Occipital lobe (tissue), 2 donors: ENCODE data around the gene DHRS7. TPM values are rescaled to one million over a fixed set of nuclear protein-coding genes. Genes with fewer than 3 reads are reported as not detected.

ENCODE experiments used
- DNase-seq: peaks from one replicate; lab custom pipeline; 2025; lab: John Stamatoyannopoulos, UW
- total RNA-seq: library from RNA; depleted of rRNA; stranded (reverse); fragments of >200 nt; gene quantifications from one replicate; pipeline ENCODE4 v1.2.3, GENCODE V29; 2014

Gene DHRS7, protein sequence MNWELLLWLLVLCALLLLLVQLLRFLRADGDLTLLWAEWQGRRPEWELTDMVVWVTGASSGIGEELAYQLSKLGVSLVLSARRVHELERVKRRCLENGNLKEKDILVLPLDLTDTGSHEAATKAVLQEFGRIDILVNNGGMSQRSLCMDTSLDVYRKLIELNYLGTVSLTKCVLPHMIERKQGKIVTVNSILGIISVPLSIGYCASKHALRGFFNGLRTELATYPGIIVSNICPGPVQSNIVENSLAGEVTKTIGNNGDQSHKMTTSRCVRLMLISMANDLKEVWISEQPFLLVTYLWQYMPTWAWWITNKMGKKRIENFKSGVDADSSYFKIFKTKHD
- 47.4 TPM for total RNA-seq

DNA sequence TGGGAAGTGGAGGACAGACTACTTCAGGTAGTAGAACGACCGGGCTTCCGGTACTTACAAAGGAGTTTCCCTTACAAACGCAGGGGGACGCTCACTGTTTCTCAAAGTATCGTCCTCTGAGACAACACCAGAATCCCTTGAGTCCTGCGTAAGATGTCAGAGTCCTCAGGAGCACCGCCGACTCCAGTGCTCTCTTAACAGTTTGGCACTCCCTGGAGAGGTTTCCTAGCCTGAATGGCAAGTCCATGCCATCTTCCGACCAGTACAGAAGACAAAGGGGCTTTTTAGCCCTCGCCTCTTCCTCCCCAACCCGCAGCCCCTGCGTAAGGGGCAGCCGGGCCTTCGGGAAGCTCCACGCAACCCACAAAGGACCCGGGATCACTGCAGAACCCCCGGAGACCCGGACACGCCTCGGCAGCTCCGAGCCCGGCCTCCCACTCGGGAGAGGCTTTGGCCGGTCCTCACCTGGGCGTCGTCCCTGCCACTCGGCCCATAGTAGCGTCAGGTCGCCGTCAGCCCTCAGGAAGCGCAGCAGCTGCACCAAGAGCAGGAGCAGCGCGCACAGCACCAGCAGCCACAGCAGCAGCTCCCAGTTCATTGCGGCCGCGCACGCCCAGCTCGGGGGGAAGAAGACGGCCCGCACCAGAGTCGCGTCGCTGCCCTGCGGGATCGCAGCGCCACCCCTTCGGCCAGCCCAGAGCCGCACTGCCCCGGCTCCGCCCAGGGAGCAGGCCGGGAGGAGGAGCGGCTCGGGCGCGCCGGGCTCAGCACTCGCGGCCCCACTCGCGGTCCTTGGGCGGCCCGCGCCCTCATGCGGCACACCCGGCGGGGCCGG lies at the start of gene DHRS7:
Gene DHRS7 (minus strand): TSS at position 687 of the 835 bp plus-strand sequence. CDS start 89 bp downstream, at position 598.
- DNase-seq, result peak; percentile 79

DNA sequence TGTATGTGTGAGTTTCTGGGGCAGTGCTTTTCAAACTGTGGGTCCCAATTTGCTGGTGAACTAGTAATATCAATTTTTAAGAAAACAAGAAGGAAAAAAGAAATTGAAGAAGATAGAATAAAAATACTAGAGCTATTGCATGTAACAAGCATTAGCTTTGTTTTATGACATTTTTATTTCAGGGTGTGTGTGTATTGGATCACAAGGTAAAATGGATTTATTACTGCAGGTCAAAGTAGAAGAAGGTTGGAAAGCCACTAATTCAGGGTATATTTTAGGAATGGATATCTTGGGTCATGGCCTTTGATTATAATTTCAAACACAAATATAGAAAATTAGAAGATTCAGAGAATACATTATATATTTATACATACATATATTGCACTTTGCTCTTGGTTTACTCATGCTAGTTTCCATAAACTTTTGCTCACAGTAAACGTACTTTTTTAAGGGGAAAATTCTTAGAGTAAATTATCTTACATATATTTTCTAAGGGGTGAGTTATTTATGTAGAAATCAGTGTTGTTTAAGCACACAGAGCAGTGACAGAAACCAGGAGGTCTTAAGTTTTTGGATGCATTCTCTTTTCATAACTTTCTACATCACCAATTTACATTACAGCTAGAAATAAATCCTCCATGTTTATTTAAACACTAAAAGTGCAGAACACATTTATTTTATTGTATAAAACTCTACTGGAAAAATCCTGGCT lies 49.4 kb upstream of the DHRS7 start:
- no peak for DNase-seq

DNA sequence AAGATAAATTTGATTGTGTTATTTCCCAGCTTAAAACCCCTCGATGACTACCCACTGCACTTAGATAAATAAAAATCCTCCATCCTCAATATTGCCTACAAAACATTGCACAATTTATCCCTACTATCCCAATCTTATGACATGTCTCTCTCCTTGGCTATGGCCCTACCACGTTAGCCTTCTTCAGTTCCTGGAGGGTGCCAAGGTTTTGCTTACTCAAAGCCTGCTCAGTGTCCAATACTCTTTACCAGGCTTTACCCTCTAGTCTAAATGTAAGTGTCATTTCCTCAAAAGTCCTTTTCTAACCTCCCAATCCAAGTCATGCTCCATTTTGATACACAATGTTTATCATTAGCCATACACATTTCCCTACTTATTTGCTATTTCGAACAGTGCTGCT lies 48.8 kb upstream of the DHRS7 start:
- DNase-seq, result no peak

DNA sequence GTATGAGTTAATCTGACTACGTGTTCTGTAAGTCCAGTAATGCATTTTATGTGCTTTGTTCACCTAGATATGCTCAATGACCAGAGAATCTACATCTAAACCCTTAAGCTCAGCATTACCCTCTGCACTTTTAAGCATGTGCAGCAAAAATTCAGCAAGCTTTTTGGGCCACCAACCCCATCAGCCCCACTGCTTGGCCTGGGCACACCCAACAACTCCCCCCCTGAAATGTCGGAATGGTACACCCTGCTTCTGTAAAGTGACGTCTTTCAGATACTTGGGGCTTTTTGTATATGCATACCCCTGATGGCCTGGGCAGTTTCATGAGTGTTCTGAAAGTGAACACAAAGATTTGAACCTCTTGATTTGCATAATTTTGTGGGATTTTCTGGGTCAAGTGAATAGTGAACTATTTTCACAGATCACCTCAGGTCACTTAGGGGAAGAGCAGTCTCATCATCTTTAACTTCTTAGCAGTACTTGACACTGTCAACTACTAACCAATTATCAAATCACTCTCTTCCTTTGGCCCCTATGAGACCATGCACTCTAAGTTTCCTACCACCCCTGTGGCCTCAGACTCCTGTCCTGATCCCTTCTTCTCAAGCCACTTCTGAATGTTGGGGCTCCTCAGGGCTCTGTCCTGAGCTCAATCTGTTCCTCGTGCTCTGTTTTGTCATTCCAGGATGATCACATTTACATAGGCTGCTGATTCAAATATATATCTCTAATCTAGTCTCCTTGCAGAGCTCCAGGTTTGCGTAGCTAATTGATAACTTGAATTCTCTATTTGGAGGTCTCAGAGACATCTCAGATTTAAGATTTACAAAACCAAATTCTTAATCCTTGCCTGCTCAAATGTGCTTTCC lies 47.5 kb upstream of the DHRS7 start:
- no peak for DNase-seq

DNA sequence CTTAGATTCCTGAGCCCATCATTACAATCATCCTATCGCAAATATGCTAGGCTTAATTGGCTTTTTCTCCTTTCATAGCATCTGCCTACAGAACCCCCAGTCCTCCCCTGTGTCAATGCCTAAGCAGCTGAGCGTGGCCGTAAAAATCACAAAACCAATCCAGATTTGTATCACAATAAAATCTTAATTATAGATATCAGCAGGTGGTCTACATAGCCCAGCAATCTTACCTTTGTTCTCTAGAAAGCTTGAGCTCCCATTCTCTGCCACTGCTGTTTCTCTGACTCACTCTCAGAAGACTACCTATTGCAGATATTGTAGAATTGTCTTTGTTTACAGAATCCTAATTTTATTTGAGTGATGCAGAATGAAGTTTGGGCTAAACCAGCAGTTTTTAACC lies 46.0 kb upstream of the DHRS7 start:
- no peak for DNase-seq

DNA sequence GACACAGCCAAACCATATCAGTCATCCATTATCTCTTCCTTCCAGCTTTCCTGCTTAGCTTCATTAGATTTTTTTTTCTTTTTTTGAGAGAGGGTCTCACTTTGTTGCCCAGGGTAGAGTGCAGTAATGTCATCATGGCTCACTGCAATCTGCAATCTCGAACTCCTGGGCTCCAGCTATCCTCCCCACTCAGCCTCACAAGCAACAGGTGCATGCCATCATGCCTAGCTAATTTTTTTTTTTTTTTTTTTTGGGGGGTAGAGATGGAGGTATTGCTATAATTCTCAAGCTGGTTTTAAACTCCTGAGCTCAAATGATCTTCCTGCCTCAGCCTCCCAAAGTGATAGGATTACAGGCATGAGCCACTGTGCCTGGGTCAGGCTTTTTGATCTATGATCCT lies 45.5 kb upstream of the DHRS7 start:
- DNase-seq, result no peak

DNA sequence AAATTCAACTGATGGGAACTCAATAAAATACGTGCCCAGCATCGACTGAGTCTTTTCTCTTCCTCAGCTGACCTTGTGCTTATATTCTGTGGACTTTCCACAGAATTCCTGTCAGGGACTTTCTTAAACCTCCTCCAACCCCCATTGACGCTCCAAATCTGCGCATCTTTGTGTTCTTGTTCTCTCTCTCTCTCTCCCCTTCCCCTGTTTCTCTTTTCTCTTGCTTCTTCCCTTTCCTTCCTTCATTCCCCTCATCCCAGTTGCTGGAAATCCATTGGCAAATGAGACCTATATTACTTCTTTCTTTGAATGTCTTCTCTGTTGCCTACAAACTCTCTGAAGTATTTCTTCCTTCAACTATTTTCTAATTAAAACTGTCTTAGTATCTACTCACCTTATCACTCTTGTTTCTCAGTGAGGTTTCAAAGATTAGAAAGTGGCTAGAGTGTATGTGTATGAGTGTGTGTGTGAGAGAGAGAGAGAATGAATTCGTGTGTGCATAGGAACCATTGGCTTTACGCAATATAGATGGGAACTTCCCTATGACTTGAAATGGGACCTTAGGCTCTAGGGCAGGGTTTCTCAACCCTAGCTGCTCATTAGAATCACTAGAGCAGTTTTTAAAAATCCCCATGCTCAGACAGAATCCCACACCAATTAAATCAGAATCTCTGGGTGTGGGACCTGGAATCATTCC lies 41.8 kb upstream of the DHRS7 start:
- no peak for DNase-seq

DNA sequence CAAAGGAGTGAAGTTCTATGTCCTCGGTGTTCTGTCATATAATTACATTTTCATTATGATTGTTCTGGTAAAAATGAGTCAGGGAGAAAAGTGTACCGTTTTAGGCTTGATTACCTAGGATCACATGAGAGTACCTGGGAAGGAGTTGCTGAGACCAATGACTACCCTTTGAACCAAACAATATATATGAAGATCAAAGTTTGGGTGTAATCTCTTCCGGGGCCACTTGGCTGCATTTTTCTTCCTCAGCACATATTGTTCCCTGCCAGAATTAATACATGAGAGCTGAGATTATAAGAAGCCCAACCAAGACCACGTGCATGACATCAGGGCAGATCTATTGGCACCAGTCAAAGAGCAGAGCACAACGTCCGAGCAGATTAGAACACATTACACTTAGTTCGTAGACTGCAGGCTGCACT lies 41.1 kb upstream of the DHRS7 start:
- no peak for DNase-seq

DNA sequence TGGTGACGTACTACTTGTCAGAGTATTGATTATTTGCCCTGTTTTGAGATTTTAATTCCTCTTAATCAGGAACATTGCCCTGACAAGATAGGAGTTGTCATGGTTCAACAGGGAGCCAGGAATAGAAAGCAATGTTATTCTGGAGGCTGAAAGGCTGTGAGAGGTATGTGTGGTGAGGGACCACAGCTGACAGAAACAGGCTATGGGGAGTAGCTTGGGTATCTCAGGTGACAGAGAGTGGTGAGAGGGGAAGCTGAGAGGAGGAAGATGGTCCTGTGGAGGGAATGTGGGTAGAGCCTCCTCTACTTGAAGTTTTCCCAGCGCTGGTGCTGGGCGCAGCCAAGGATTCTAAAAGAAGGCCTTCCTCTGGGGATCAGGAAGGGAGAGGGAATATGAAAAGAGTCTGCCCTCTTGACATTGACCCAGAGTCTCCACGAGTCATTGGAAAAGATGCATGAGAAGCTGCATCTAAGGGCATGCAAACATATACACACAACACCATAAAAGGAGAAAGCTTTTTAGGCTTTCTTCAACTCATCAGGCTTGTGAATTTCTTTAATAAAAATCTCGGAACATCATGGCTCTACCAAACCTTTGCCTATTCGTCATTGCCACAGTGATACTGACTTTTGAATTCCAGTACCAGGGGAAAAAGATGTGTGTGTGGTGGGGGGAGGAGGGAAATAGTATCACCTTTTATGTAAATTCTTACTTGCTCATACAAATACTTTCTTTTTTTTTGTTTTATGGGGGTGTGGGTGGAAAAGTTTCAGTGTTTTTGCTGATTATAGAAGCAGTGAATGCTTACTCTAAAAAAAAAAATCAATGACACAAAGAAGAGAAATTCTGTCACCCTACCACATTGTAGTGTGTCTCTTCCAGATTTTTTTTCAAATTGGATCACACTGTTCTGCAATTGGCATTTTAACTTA lies 39.9 kb upstream of the DHRS7 start:
- DNase-seq, result no peak

DNA sequence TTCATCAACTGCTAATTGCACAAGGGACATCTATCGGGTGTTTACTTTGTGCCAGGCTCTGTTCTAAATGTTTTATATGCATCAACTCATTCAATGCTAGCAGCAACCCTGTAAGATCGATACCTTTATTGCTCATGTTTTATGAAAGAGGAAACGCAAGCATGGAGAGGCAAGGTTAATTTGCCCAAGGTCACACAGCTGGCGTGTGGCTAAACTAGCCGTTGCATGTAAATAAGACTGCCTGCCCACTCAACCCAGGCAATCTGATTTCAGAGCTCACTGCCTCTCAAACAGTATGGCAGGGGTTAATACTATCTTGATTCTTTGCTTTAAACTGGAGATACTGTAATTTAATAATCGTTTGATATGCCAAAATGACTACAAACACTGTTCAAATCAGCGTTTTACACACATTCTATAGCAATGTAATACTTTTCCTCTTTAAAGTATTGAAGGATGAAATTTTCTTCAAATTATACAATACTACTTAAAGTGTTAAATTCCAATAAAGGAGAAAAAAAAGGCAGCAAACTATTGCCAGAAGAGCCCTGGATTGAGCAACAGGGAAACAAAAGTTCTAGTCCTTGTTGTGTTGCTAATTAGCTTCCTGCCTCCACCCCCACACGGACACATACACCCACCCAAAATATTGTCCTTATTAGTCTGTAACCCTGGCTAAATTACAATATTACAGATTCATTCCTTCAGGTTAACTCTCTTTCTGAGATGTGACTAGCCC lies 39.1 kb upstream of the DHRS7 start:
- DNase-seq, result no peak

DNA sequence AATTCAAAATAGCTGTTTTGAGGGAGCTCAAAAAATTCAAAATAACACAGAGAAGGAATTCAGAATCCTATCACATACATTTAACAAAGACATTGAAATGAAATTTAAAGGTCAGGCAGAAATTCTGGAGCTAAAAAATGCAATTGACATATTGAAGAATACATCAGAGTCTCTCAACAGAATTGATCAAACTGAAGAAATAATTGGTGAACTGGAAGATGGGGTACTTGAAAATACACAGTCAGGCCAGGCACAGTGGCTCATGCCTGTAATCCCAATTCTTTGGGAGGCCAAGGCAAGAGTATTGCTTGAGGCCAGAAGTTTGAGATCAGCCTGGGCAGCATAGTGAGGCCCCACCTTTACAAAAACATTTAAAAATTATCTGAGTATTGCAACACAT lies 34.1 kb upstream of the DHRS7 start:
- no peak for DNase-seq

DNA sequence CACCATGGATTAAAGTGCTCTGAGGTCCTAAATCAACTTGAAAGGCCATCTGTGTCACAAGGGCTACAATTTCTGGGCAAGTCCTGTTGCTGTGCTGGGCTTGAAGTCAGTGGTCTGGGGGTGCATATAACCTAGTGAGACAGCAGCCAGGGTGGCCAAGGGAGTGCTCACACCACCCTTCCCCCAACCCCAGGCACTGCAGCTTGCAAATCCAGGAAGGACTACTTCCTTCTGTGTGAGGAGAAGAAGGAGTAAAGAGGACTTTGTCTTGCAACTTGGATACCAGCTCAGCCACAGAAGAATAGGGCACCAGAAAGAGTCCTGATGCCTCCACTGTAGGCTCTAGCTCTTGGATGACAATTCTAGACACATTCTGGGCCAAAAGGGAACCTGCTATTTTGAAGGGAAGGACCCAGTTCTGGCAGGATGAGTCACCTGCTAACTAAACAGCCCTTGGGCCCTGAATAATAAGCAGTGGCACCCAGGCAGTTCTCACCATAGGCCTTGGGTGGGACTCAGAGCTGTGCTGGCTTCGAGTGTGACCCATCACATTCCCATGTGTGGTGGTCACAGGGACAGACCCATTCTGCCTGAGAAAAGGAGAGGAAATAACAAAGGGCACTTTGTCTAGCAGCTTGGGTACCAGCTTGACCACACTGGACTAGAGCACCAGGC lies 32.6 kb upstream of the DHRS7 start:
- no peak for DNase-seq

DNA sequence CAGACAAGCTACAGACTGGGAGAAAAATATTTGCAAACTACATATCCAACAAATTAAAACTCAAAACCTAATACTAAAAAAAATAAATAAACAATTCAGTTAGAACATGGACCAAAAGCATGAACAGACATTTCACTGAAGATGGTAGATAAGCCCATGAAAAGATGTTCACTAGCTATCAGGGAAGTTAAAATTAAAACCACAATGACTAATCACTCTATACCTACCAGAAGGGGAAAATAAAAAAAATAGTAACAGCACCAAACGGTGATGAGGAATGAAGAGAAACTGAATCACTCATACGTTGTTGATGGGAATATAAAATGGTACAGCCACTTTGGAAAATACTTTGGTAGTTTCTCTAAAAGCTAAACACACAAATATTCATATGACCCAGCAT lies 31.1 kb upstream of the DHRS7 start:
- DNase-seq, result no peak

DNA sequence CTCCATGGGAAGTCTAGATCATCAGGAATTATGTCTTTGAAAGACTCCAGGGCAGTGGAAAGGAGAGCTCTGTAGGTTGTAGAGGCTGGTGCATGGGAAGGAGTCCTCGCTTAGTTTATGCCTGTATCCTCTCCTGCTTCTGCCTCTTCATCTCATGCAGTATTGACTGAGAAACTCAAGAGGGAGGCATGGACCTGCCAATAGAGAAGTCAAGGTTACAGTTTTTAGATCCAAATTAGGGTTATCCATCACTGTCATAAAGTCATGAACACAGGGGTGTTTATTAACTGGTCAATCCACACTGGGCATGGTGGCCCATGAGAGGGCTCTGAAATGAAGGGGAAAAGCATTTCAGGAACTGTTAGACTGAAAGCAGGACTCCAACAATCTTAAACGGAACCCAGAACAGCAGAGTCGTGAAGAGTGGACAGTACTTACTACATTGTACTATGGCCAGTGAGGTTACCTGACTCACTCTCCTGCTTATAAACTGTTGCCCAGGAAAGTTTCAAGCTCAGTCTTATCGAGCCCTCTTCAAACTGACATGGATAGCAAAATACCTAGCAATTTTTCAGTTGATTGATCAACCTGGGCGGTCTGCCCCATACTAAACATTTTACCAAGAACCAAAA lies 30.1 kb upstream of the DHRS7 start:
- DNase-seq, result no peak

DNA sequence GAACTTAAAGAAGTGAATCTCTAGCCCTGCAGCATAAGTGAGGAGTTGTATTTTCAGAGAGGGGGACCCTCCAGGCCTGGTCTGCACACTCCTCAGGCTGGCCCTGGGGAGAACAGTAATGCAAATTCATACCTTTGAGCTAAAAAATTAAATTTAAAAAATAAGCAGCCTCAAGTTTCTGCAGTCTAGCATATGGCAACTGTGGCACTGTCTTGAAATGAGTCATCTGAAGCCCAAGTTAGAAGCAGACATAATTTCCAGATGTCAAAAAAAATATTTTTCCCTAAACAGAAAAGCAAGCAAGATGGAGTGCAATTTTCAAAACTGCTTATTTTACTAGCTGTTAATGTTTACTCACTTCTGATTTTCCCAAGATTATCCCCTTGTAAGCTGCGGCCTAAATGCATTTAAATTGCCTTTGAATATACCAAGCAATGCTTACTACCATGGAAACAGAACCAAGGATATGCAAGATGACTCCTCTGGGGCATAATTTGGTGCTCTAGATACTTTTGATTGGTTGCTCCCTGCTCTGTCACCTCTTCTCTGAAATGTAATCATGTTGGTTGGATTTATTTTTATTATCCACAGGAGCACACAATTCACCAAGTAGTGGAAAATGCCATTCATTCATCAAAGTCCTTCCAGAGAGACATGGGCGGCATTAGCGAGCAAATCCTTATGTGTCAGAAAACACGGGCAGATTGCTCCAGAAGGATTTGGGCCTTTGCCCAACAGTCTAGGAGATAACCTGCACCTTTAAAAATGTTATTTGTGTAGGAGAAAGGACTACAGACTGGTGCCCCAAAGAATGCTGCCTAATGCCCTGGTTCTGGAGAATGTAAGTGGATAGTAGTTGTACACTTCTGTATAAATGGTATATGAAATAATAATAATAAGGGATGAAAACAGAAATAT lies 25.0 kb upstream of the DHRS7 start:
- no peak for DNase-seq

DNA sequence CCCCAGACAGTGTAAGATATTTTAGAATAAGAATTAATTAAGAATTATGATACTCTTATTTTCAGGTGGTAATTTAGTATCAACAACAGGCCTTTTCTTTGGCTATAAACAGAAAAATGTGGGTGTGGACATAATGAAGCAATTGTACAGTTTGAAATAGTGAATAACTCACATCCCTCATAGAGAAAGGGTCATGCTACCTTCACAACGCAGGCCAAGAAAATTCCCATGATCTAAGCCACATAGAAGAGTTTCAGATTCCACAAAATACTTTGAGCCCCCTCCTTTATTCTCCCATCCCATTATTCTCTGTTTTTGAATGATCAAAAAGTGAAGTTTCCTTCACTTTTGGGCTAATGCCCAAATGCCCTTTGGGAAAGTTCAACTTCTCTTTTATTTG lies 23.5 kb upstream of the DHRS7 start:
- DNase-seq, result no peak

DNA sequence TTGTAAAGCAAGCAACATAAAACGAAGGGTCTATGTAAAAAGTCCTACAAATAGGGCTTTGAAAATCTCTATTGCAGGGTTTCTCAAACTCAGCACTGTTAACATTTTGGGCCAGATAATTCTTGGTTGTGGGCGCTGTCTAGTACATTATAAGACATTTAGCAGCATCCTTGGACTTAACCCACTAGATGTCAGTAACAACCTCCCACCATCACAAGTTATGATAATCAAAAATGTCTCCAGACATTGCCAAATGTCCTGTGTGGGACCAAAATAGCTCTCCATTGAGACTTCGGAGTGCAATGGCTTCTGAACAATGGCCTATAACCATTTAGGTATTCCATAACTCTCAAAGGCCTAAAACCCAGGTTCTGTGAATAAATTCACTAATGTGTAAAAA lies 22.9 kb upstream of the DHRS7 start:
- no peak for DNase-seq
